ENCODE data around the gene DBH. TPM values are rescaled to one million over a fixed set of nuclear protein-coding genes. Genes with fewer than 3 reads are reported as not detected.
"Not testable (repeated sequence)": the region's sequence is repeated elsewhere in the genome, so short reads cannot be mapped to it uniquely, and the experiment has no call there.

DBH gene
- total and polyA plus RNA-seq, 12 donors: 0.24 to 234 (median 19.6) TPM; not detected in 1

GRCh38 chr9:133671371-133671770 is 35.2 kb downstream of the DBH start:
- H3K27ac ChIP-seq: no peak overlapping the region
- DNase-seq: no peak
- 86 to 96% (median 89%) methylated on average over 17 to 21 of the region's 21 CpGs for WGBS, 4 donors
- TF ChIP-seq CTCF (IDR thresholded peaks at IDR 0.05) (no peak), POLR2A (IDR thresholded peaks at IDR 0.05) (no peak)
- no peaks in the 10 kb centered on the region for H3K36me3 ChIP-seq (replicated peaks in 1 of 2)
- H3K9me3 ChIP-seq (replicated peaks in 1 of 3): no peaks in the 10 kb centered on the region
- intact Hi-C loops (cut with DNase I): no loop called here
- H3K4me1 ChIP-seq (replicated peaks in 1 of 2): no peaks in the 10 kb centered on the region
- H3K27me3 ChIP-seq: no peaks in the 10 kb centered on the region
- no peak overlapping the region for H3K4me3 ChIP-seq

GRCh38 chr9:133672503-133673257 is 36.5 kb downstream of the DBH start:
- no peak for TF ChIP-seq CTCF (IDR thresholded peaks at IDR 0.05)
- TF ChIP-seq POLR2A (IDR thresholded peaks at IDR 0.05): no peak
- DNase-seq: no peak
- WGBS, 4 donors: 78 to 93% (median 86%) methylated on average over 13 to 31 of the region's 31 CpGs
- no peaks in the 10 kb centered on the region for H3K36me3 ChIP-seq (replicated peaks in 1 of 2)
- peak overlapping the region in 1 of 5 donors; percentile 29 for H3K27ac ChIP-seq
- intact Hi-C loops (cut with DNase I): no loop called here
- no peak overlapping the region for H3K4me3 ChIP-seq
- no peaks in the 10 kb centered on the region for H3K27me3 ChIP-seq
- no peaks in the 10 kb centered on the region for H3K4me1 ChIP-seq (replicated peaks in 1 of 2)
- no peaks in the 10 kb centered on the region for H3K9me3 ChIP-seq (replicated peaks in 1 of 3)

GRCh38 chr9:133673258-133673655 is 37.1 kb downstream of the DBH start:
- no peak for DNase-seq
- peak overlapping the region in 1 of 5 donors; percentile 29 for H3K27ac ChIP-seq
- intact Hi-C loops (cut with DNase I): no loop called here
- 60 to 81% (median 78%) methylated on average over 6 to 9 of the region's 9 CpGs for WGBS, 4 donors
- H3K9me3 ChIP-seq (replicated peaks in 1 of 3): no peaks in the 10 kb centered on the region
- H3K4me3 ChIP-seq: no peak overlapping the region
- no peaks in the 10 kb centered on the region for H3K27me3 ChIP-seq
- no peaks in the 10 kb centered on the region for H3K4me1 ChIP-seq (replicated peaks in 1 of 2)
- TF ChIP-seq CTCF (IDR thresholded peaks at IDR 0.05) (no peak), POLR2A (IDR thresholded peaks at IDR 0.05) (no peak)
- H3K36me3 ChIP-seq (replicated peaks in 1 of 2): no peaks in the 10 kb centered on the region

- Histone ChIP-seq H3K27me3 (no peaks in the 10 kb centered on the region), H3K4me3 (no peak overlapping the region), H3K9me3 (replicated peaks in 1 of 3) (no peaks in the 10 kb centered on the region), H3K4me1 (replicated peaks in 1 of 2) (peaks cover 0 to 3% of the 10 kb centered on the region in 2 donors), H3K27ac (peak overlapping the region in 1 of 5 donors; percentile 22), H3K36me3 (replicated peaks in 1 of 2) (no peaks in the 10 kb centered on the region)
- no peak for DNase-seq
- WGBS, 4 donors: 88 to 100% (median 91%) methylated on average over 4 to 14 of the region's 14 CpGs
- TF ChIP-seq CTCF (IDR thresholded peaks at IDR 0.05): no peak
- TF ChIP-seq POLR2A (IDR thresholded peaks at IDR 0.05): no peak
- intact Hi-C loops (cut with DNase I): no loop called here
These were observed 37.9 kb downstream of the DBH start for GRCh38 chr9:133674091-133674490.

- WGBS, 4 donors: 91 to 98% (median 94%) methylated on average over 3 of the region's 3 CpGs
- DNase-seq; H3K36me3 ChIP-seq (replicated peaks in 1 of 2); H3K9me3 ChIP-seq (replicated peaks in 1 of 3); H3K4me1 ChIP-seq (replicated peaks in 1 of 2); intact Hi-C loops (cut with DNase I); H3K4me3 ChIP-seq; H3K27me3 ChIP-seq: not testable (repeated sequence)
- H3K27ac ChIP-seq: peak overlapping the region in 2 of 5 donors; percentile 17 to 88
These were observed 39.6 kb downstream of the DBH start for GRCh38 chr9:133675796-133676195.

All from adrenal gland (tissue), 12 donors.